Caco-2 (cell line): Measurements from ENCODE around the gene DDX24. TPM values are rescaled to one million over a fixed set of nuclear protein-coding genes. Genes with fewer than 3 reads are reported as not detected.

ENCODE experiments used
- BruUV-seq: library from RNA; stranded (reverse); fragments of 400-500 nt; replicated peaks from 2 replicates; lab custom pipeline; 2021; lab: Mats Ljungman, UMichigan
- CTCF ChIA-PET: fragments of 300-600 bp; sonication (Branson Sonifier 250); formaldehyde crosslinking; loops from one replicate; lab custom pipeline; 2022; ENCODE audit warnings: antibody characterized with exemption; lab: Charles Lee
- POLR2A ChIA-PET: fragments of 300-600 bp; sonication (Branson Sonifier 250); formaldehyde crosslinking; loops from one replicate; lab custom pipeline; 2022; ENCODE audit warnings: antibody characterized with exemption; lab: Charles Lee
- DNase-seq, 2 experiments: peaks; one replicate each; pipeline versions ENCODE4 v3.0.0 to v3.0.0-alpha.2; 2020 to 2022
- H3K27me3 ChIP-seq: replicated peaks from 2 replicates; pipeline ENCODE4 v1.6.0; 2011; ENCODE audit warnings: low read length; ENCODE audit not compliant: control insufficient read depth, insufficient read depth
- H3K36me3 ChIP-seq: 2 replicates; pipeline ENCODE4 v1.5.1; 2011; ENCODE audit warnings: low read length; ENCODE audit not compliant: control insufficient read depth, insufficient read depth
- H3K4me1 ChIP-seq: fragments of 250-450 bp; sonication (Bioruptor Pico); 2 replicates; pipeline ENCODE4 v1.5.1; 2020; ENCODE audit warnings: mild to moderate bottlenecking
- H3K4me3 ChIP-seq: 2 replicates; pipeline ENCODE4 v1.5.1; 2011; ENCODE audit warnings: low read depth, mild to moderate bottlenecking, control low read depth, low read length
- H3K9me3 ChIP-seq: fragments of 250-450 bp; sonication (Bioruptor Pico); 2 replicates; pipeline ENCODE4 v1.5.1; 2020; ENCODE audit warnings: mild to moderate bottlenecking, moderate library complexity
- H3K27ac Mint-ChIP-seq: one replicate; pipeline ENCODE4 v1.8.0; 2022; ENCODE audit warnings: mixed read lengths; ENCODE audit not compliant: unreplicated experiment
- H3K27me3 Mint-ChIP-seq: one replicate; pipeline ENCODE4 v1.8.0; 2022; ENCODE audit warnings: mixed read lengths; ENCODE audit not compliant: insufficient read depth, unreplicated experiment
- H3K36me3 Mint-ChIP-seq: one replicate; pipeline ENCODE4 v1.8.0; 2022; ENCODE audit warnings: mild to moderate bottlenecking, mixed read lengths; ENCODE audit not compliant: insufficient read depth, unreplicated experiment
- H3K4me1 Mint-ChIP-seq: one replicate; pipeline ENCODE4 v1.8.0; 2022; ENCODE audit warnings: low read depth, mixed read lengths; ENCODE audit not compliant: unreplicated experiment
- H3K4me3 Mint-ChIP-seq: one replicate; pipeline ENCODE4 v1.8.0; 2022; ENCODE audit warnings: mild to moderate bottlenecking, moderate library complexity, mixed read lengths; ENCODE audit not compliant: unreplicated experiment
- H3K9me3 Mint-ChIP-seq: one replicate; pipeline ENCODE4 v1.8.0; 2022; ENCODE audit warnings: mixed read lengths; ENCODE audit not compliant: unreplicated experiment
- intact Hi-C: fragments of 100-400 bp; cut with micrococcal nuclease; formaldehyde crosslinking; loops from one replicate; pipeline ENCODE4 v1.10.0; 2022; ENCODE audit not compliant: unreplicated experiment
- total RNA-seq: library from RNA; stranded (reverse); gene quantifications from 2 replicates; pipeline ENCODE4 v1.2.3, GENCODE V29; 2022
- TF ChIP-seq, protein P1 (sequence below), 2 experiments: fragments of 200-600 bp in 1 of 2; IDR thresholded peaks; 1 replicate in 1 of 2; 2 replicates in 1 of 2; pipeline versions ENCODE4 v1.5.1 to v1.8.0; 2011 to 2022; ENCODE audit warnings: antibody characterized with exemption in 1 of 2, control low read depth in 1 of 2, inconsistent platforms in 1 of 2, low read depth in 1 of 2, low read length in 1 of 2, mild to moderate bottlenecking in 1 of 2, moderate library complexity in 1 of 2; ENCODE audit not compliant: insufficient read depth in 1 of 2, severe bottlenecking in 1 of 2, unreplicated experiment in 1 of 2

Gene DDX24
- total RNA-seq, 1 experiment from 2014 or later: 131 TPM

- ChIA-PET CTCF (no interaction called here), POLR2A (no interaction called here)
- H3K36me3 Mint-ChIP-seq: peaks cover 22% of the 10 kb centered on the region
Observed at GRCh38 chr14:94040796-94041195, 40.2 kb downstream of the DDX24 start.

DNA sequence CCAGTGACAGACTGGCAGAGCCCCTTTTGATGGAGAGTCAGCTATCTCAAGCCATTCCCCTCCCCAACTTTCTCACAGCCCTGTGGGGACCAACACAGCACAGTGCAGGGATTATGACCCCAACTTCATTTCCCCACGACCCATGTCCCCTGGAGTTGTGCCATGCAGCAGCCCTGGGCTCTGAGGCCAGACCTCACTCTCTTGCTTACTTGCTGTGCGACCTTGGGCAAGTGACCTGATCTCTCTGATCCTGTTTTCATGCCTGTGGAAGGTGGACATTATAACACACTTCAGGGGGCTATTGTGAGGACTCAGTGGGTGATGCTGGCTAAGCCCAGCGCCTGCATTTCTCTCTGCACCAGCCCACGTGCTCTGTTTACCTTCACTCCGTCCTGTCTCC lies 40.8 kb downstream of the DDX24 start:
- no peaks in the 10 kb centered on the region for H3K27me3 Mint-ChIP-seq
- TF ChIP-seq, protein P1, sequence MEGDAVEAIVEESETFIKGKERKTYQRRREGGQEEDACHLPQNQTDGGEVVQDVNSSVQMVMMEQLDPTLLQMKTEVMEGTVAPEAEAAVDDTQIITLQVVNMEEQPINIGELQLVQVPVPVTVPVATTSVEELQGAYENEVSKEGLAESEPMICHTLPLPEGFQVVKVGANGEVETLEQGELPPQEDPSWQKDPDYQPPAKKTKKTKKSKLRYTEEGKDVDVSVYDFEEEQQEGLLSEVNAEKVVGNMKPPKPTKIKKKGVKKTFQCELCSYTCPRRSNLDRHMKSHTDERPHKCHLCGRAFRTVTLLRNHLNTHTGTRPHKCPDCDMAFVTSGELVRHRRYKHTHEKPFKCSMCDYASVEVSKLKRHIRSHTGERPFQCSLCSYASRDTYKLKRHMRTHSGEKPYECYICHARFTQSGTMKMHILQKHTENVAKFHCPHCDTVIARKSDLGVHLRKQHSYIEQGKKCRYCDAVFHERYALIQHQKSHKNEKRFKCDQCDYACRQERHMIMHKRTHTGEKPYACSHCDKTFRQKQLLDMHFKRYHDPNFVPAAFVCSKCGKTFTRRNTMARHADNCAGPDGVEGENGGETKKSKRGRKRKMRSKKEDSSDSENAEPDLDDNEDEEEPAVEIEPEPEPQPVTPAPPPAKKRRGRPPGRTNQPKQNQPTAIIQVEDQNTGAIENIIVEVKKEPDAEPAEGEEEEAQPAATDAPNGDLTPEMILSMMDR (IDR thresholded peaks at IDR 0.05; ENCODE audit: insufficient read depth in 1 of 2, low read depth in 1 of 2, low read length in 1 of 2, severe bottlenecking in 1 of 2, unreplicated experiment in 1 of 2): no peak
- POLR2A ChIA-PET: no interaction called here
- CTCF ChIA-PET: no interaction called here
- no peaks in the 10 kb centered on the region for H3K9me3 ChIP-seq
- H3K36me3 Mint-ChIP-seq: peaks cover 18% of the 10 kb centered on the region
- H3K27ac Mint-ChIP-seq: peak overlapping the region; percentile 60
- no peaks in the 10 kb centered on the region for H3K36me3 ChIP-seq
- H3K4me1 ChIP-seq: no peaks in the 10 kb centered on the region
- peaks cover 4% of the 10 kb centered on the region for H3K4me1 Mint-ChIP-seq
- H3K27me3 ChIP-seq: no peaks in the 10 kb centered on the region
- H3K9me3 Mint-ChIP-seq: no peaks in the 10 kb centered on the region
- no peak for DNase-seq
- no TSS peak for BruUV-seq
- no peak overlapping the region for H3K4me3 ChIP-seq
- no peak overlapping the region for H3K4me3 Mint-ChIP-seq
- intact Hi-C loops: no loop called here

More at GRCh38 chr14:94040796-94041195, 40.2 kb downstream of the DDX24 start:
- Histone ChIP-seq H3K4me1 (no peaks in the 10 kb centered on the region), H3K9me3 (no peaks in the 10 kb centered on the region), H3K27me3 (no peaks in the 10 kb centered on the region), H3K4me3 (no peak overlapping the region), H3K36me3 (no peaks in the 10 kb centered on the region)
- no TSS peak for BruUV-seq
- Mint-ChIP-seq H3K4me1 (peaks cover 4% of the 10 kb centered on the region), H3K27me3 (no peaks in the 10 kb centered on the region), H3K9me3 (no peaks in the 10 kb centered on the region), H3K4me3 (no peak overlapping the region), H3K27ac (peak overlapping the region; percentile 60)
- intact Hi-C loops: no loop called here
- DNase-seq: no peak
- TF ChIP-seq, protein P1 (IDR thresholded peaks at IDR 0.05; ENCODE audit: insufficient read depth in 1 of 2, low read depth in 1 of 2, low read length in 1 of 2, severe bottlenecking in 1 of 2, unreplicated experiment in 1 of 2): no peak

DNA sequence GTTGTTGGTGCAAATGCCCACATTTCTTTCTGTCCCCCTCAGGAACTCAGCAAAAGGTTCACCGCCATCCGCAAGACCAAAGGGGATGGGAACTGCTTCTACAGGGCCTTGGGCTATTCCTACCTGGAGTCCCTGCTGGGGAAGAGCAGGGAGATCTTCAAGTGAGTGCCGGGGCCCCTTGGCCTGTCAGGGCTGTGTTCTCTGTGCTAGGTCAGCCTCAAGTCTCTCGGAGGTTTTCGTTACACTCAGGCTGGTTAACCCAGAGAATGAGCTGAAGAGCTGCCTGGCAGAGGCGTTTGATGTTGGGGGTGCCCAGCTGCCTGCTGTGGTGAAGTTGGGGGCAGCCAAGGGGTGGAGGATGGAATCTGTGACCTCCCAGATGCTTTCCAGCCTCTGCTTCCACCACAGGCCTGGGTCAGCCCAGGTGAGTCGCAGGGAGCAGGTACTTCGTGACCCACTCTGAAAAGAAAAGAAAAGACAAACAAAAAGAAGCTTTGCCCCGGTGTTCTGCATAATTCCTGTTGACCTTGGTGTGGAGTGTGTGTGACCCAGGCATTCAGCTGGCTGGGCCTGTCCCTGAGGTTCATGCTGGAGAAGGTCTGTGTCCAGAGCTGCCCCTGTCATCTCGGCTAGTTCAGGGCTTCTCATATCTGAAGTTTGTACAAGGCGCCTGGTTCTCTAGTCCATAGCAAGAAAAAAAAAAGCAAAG lies 41.9 kb downstream of the DDX24 start:
- no peaks in the 10 kb centered on the region for H3K27me3 Mint-ChIP-seq
- no TSS peak for BruUV-seq
- Histone ChIP-seq H3K27me3 (no peaks in the 10 kb centered on the region), H3K9me3 (no peaks in the 10 kb centered on the region), H3K4me3 (no peak overlapping the region), H3K36me3 (no peaks in the 10 kb centered on the region), H3K4me1 (no peaks in the 10 kb centered on the region)
- POLR2A ChIA-PET: no interaction called here
- TF ChIP-seq, protein P1 (IDR thresholded peaks at IDR 0.05; ENCODE audit: insufficient read depth in 1 of 2, low read depth in 1 of 2, low read length in 1 of 2, severe bottlenecking in 1 of 2, unreplicated experiment in 1 of 2): no peak
- DNase-seq: no peak
- CTCF ChIA-PET: no interaction called here
- intact Hi-C loops: loop anchor here (10.0 kb wide), 1 partner anchor 266 kb away; no protein-coding TSS in a partner anchor
- H3K27ac Mint-ChIP-seq: no peak overlapping the region
- peaks cover 13% of the 10 kb centered on the region for H3K36me3 Mint-ChIP-seq
- H3K4me1 Mint-ChIP-seq: peaks cover 4% of the 10 kb centered on the region
- no peaks in the 10 kb centered on the region for H3K9me3 Mint-ChIP-seq
- no peak overlapping the region for H3K4me3 Mint-ChIP-seq
